Stimulated activated CD8-positive, alpha-beta memory T cell treated with anti-CD3 and anti-CD28 coated beads, Interleukin-7, amount 100 ng/mL, for 4 hours (primary cell): Measurements from ENCODE around the gene MYOM1.

Experiments used
- DNase-seq, 2 donors: peaks; one replicate each; pipeline ENCODE4 v3.0.0-alpha.2; 2020; ENCODE audit warnings: low read depth in 2 of 2

The MYOM1 gene

GRCh38 chr18:3151399-3152264 is 68.1 kb downstream of the MYOM1 start:
- DNase-seq = no peak

DNA sequence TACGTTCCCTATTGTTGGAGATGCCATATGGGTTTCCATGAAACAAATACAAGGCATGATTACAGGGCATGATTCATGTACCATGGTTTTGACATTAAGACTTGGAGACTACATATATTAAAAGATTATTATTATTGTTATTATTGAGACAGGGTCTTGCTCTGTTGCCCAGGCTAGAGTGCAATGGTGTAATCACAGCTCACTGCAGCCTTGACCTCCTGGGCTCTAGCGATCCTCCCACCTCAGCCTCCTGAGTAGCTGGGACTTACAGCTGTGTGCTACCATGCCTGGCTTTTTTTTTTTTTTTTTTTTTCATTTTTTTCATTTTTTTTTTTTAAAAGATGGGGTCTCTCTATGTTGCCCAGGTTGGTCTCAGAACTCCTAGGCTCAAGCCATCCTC is 69.1 kb downstream of the MYOM1 start:
- DNase-seq = no peak

GRCh38 chr18:3150274-3150673 is 69.5 kb downstream of the MYOM1 start:
- DNase-seq = no peak

DNA sequence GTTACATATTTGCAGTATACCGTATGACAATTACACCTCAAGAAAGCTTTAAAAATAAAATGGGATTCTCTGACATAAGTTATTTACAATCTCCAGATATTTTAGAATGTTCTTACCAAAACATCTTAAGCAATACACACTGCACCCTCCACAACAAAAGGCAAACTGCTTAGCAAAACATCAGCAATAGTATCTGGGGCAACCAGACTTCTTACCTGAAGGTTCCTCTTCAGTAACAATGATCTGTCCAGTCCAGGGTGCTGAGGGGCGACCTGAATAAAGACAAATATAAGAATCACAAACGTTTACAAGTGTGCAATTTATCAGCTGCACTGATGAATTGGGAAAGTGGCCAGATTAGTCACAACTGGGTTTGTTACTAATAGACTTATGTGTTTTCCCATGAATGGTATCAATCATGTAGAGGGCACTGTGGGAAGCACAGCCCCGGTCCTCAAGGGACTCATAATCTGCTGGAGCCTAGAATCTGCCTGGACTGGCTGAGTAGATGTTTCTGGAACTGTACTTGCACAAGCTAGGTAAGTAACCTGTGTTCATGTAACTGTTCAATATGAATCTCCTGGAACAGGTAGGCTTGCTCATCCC is 70.7 kb downstream of the MYOM1 start:
- DNase-seq = no peak

DNA sequence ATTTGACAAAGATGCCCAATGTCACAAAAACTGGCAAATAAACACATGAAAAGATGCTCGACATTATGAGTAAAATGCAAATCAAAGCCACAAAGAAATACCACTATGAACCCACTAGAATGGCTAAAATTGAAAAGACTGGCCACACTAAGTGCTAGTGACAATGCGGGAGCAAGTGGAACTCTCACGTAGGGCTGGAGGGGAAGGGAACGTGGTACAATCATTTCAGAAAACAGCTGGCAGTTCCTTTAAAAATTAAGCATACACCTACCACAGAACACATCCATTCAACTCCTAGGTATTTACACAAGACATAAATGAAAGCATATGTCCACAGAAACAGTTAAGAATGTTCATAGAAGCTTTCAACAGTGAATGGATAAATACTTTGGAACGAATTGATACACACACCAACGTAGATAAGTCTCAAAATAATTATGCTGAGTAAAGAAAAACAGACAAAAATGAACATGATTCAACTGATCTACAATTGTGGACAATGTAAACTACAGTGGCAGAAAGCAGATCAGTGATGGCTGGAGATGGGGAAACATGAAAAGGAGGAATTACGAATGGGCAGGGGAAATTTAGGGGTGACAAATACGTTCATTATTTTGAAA is 71.7 kb downstream of the MYOM1 start:
- DNase-seq = no peak

DNA sequence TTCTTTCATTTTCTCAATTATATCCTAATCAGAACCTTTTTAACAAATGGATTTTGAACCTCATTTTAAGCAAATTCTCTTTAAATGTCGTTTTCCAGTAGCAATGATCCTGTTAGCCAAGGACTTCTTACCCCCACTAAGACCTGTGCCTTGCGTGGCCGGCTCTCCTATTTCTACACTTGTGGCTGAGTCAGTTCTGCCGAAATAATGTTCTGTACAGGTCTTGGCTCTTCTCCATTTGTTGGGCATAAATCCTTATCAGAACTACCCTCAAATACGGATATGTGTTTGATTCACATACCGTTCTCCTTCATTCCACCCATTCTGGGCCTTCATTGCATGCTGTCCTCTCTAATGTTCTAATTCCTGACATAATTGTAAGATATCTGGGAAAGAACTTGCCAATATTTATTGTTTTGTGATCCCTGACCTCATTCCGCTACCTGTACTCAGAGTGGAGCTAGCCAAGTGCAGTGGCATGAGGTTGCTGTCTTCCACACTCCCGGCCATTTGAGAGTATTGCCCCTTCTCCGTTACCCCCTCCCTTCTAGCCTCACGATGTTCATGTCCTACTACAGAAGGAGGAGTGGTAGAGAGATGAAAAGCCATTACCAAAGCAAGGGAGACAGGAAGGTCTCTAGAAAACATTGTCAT is 78.7 kb downstream of the MYOM1 start:
- no peak for DNase-seq

DNA sequence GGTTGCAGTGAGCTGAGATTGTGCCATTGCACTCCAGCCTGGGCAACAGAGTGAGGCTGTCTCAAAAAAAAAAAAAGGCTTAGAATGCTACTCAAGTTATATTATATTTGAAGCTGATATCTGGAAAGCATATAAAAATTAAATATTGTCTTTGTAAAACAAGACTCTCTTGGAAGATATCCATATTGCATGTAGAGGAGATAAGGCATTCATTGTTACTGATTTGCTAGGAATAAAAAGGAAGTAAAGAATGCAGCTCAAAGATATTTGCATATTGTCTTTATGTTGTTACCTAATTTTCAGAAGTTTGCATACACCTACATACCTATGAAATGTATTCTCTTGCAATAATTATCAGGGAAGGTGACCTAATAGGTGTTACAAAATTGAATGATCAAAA is 79.4 kb downstream of the MYOM1 start:
- DNase-seq = no peak

DNA sequence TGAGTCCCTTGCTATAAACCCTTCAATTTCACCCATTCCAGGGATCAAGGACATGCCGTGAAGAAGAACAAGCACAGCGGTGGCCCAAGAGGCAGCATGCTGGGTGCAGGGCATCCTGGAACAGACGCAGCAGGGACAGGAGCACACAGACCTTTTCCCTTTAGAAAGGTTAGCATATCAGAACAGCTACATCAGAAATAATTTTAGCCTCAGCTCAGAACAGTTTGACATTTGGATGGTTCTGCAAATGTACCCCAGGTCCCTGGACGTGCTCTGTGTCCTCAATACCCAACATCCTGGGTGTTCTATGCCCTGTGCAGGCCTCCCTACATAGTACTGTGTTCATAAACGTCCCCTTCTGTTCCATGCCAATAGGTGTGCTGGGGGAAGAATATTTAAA is 80.4 kb downstream of the MYOM1 start:
- no peak for DNase-seq

GRCh38 chr18:3138274-3138975 is 81.3 kb downstream of the MYOM1 start:
- no peak for DNase-seq

DNA sequence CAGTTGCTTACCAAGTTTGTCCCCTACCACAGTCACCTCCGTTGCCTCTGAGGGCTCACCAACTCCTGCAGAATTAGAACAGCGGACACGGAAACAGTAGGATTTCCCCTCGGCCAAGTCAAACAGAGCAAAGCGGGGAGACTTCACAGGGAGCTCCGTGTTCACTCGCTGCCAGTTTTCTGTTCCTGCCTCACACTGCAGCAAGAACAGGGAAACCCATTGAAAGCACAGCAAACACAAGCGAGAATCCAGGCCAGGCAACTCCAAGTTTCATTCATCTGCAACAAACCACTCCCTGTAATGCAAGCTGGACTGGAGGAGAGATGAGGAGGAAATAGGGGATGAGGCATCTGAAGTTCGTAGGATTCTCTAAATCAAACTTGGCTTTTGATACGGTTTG is 84.2 kb downstream of the MYOM1 start:
- DNase-seq = no peak

- no peak for DNase-seq
These were observed 87.1 kb downstream of the MYOM1 start for GRCh38 chr18:3132700-3133099.

DNA sequence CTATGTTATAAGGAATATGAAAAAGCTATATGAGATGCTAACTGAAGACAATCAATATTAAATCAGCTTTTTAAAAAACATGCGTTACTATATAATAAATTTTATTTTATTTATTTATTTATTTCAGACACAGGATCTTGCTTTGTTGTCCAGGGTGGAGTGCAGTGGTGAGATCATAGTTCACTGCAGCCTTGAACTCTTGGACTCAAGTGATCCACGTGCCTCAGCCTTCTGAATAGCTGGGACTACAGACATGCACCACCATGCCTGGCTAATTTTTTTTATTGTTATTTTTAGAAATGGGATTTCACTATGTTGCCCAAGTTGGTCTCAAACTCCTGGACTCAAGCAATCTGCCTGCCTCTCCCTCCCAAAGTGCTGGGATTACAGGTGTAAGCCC is 89.4 kb downstream of the MYOM1 start:
- no peak for DNase-seq

- DNase-seq = peak; percentile 60
These were observed 90.5 kb downstream of the MYOM1 start for GRCh38 chr18:3129053-3129864.

- DNase-seq = no peak
These were observed 93.2 kb downstream of the MYOM1 start for GRCh38 chr18:3126457-3127097.

DNA sequence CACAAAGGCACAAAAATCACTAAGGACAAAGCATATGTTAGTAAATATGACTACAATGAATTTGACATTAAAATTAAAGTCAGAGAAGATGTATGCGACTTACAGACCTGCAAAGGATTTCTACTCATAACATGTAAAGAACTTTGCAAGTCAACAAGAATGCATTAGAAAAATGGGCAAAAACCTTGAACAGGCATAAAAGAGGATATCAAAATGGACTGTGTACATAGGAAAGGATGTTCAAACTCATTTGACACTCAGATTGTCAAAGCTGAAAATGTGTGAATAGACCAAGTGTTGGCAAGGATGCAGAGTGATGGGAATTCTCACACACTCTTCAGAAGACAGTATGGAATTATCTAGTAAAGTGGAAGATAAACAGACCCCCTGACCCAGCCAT is 94.9 kb downstream of the MYOM1 start:
- no peak for DNase-seq

DNA sequence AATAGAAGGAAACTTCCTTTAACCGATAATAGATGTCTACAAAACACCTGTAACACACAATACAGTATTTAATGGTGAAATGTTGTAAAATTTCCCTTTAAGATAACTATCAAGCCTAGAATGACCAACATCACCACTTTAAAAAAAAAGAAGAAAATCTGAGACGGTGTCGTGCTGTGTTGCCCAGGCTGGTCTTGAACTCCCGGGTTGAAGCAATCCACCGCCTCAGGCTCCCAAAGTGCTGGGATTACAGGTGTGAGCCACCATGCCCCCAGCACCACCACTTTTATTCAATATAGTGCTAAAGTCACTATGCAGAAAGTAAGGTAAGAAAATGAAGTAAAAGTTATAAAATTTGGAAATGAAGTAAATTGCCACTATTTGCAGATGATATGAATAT is 96.9 kb downstream of the MYOM1 start:
- DNase-seq = no peak

DNA sequence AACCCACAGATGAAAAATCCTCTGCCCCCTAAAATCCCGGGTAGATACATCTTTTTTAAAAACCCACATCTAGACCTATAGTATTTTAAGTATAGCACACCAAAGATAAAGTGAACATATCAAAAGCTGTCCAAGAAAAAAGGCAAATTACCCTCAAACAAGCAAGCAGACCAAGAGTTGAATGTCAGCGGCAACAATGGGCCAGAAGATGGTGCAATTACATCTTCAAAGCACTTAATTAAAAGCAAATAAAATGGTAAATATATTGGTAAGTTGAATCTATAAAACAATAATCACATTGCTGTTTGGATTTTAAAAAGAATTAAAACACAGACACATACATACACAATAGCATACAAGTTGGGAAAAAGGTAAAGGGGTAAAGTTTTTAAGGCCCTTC is 98.5 kb downstream of the MYOM1 start:
- DNase-seq = no peak

DNA sequence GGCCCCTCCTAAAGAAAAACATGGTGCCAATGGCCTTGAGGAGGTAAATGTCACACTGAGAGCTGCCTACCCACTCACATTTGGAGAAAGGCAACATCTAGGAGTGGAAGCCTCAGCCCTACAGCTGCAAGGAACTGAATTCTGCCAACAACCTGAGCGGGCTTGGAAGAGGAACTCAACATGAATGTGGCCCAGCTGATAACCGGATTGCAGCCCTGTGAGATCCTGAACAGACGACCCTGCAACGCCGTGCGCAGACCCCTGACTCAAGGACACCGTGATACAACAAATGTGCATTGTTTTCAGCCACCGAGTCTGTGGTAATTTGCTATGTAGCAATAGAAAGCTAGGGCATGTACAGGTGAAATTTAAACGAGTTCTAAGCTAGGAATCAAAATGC is 99.4 kb downstream of the MYOM1 start:
- no peak for DNase-seq

DNA sequence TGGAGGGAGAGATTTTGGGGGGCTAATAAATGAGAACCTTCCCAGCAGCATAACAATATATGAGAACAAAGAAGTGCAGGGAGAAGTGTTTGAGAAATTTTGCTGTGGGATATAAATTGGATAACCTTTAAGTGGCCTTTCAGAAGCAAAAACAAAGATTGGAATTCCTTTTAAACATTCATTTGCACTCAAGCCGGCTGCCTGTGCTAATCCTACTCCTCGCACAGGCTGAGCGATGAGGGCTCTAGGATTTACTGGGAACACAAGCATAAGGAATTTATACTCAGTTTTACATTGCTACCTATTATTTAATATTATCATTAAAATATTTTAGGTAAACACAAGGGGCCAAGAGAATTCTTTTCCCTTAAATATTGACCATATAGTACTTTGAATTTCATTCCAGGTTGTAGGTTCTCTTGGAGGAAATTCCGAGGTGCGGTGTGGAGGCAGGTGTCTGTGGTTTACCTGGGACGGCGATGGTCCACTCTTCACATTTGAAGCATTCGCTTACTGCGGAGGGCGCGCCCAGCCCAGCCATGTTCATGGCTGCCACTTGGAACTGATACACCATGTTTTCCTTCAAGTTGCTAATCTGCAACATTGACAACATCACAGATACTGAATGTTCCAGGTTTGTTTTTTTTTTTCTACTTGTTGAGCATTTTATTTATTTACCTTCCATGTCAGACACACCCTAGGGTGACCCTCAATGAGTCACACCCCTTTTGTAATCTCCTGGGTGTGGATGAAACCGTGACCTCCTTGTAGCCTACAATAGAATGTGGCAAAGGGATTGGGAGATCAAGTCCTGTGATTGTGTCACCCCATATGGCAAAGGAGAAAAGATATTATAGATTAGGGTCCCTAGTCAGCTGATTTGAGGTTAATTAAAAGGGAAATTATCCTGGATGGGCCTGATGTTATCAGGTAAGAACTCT is 100.1 kb downstream of the MYOM1 start:
- DNase-seq = no peak
